HepG2 (cell line): Measurements from ENCODE around the gene DNMT1. TPM values are rescaled to one million over a fixed set of nuclear protein-coding genes. Genes with fewer than 3 reads are reported as not detected.

Source experiments
- ATAC-seq: fragments of 200-7000 bp; cut with Tn5 transposase; 3 replicates; pipeline ENCODE4 v1.9.1; 2020; ENCODE audit warnings: mild to moderate bottlenecking, moderate library complexity
- BruUV-seq: library from RNA; stranded (reverse); fragments of 400-500 nt; replicated peaks from 2 replicates; lab custom pipeline; 2021; lab: Mats Ljungman, UMichigan
- CTCF ChIA-PET: fragments of 300-600 bp; formaldehyde crosslinking; extraction: SDS; loops from one replicate; lab custom pipeline; 2021; ENCODE audit warnings: low total read pairs, inconsistent platforms, low intra/inter-chr PET ratio; lab: Yijun Ruan, JAX
- POLR2A ChIA-PET: fragments of 350-600 bp; sonication (Branson Sonifier 250); formaldehyde crosslinking; loops from one replicate; lab custom pipeline; 2020; ENCODE audit warnings: antibody characterized with exemption, inconsistent platforms; lab: Yijun Ruan, JAX
- DNase-seq: peaks from one replicate; pipeline ENCODE4 v3.0.0-alpha.2; 2015; ENCODE audit warnings: low spot score
- FAIRE-seq: peaks from 3 replicates; lab custom pipeline; 2011; peaks lifted over from hg19 to GRCh38; lab: Jason Lieb, UNC
- H2AFZ ChIP-seq: one replicate; pipeline ENCODE4 v1.6.1; 2011; ENCODE audit warnings: low read length, inconsistent platforms
- H3K27ac ChIP-seq: fragments of 300-600 bp; 3 replicates; pipeline ENCODE4 v1.8.0; 2011; ENCODE audit warnings: mixed run types, mild to moderate bottlenecking, mixed read lengths, low read length, inconsistent platforms; ENCODE audit not compliant: insufficient read depth; ENCODE audit errors: extremely low read length
- H3K27me3 ChIP-seq, 2 experiments: fragments of 200-600 bp in 1 of 2; 2 replicates in 1 of 2; 3 replicates in 1 of 2; pipeline versions ENCODE4 v1.6.0 to v1.8.0; 2011; ENCODE audit warnings: low read length in 2 of 2, mild to moderate bottlenecking in 2 of 2, moderate library complexity in 2 of 2, inconsistent platforms in 1 of 2; ENCODE audit not compliant: insufficient read depth in 2 of 2, control insufficient read depth in 1 of 2
- H3K36me3 ChIP-seq, 2 experiments: fragments of 200-600 bp in 1 of 2; replicated peaks in 1 of 2; 2 replicates in 1 of 2; 3 replicates in 1 of 2; pipeline versions ENCODE4 v1.5.1 to v1.8.0; 2011; ENCODE audit warnings: low read length in 2 of 2, inconsistent platforms in 1 of 2; ENCODE audit not compliant: insufficient read depth in 2 of 2, control insufficient read depth in 1 of 2
- H3K4me1 ChIP-seq: 2 replicates; pipeline ENCODE4 v1.5.1; 2012; ENCODE audit warnings: low read length, inconsistent platforms; ENCODE audit not compliant: insufficient read depth
- H3K4me2 ChIP-seq: 2 replicates; pipeline ENCODE4 v1.6.0; 2011; ENCODE audit warnings: low read depth, low read length, inconsistent platforms
- H3K4me3 ChIP-seq, 3 experiments: fragments of 200-600 bp in 1 of 3; sonication (generic), shearing (Covaris generic) in 1 of 3; replicated peaks in 1 of 3; 2 replicates each; pipeline ENCODE4 v1.5.1; 2011 to 2016; ENCODE audit warnings: low read length in 3 of 3, inconsistent platforms in 2 of 3, low read depth in 2 of 3, mild to moderate bottlenecking in 2 of 3, control low read depth in 1 of 3, mixed read lengths in 1 of 3; ENCODE audit not compliant: insufficient read depth in 1 of 3
- H3K79me2 ChIP-seq: one replicate; pipeline ENCODE4 v1.6.1; 2011; ENCODE audit warnings: low read length, inconsistent platforms; ENCODE audit not compliant: insufficient read depth
- H3K9ac ChIP-seq: 2 replicates; pipeline ENCODE4 v1.6.0; 2011; ENCODE audit warnings: mild to moderate bottlenecking, low read depth, low read length, inconsistent platforms; ENCODE audit not compliant: insufficient read depth
- H3K9me3 ChIP-seq: 2 replicates; pipeline ENCODE4 v1.5.1; 2012; ENCODE audit warnings: mild to moderate bottlenecking, low read length
- H4K20me1 ChIP-seq: 2 replicates; pipeline ENCODE4 v1.6.0; 2011; ENCODE audit warnings: inconsistent platforms, mild to moderate bottlenecking, low read length, moderate library complexity; ENCODE audit not compliant: insufficient read depth
- MAFK ChIP-seq, 2 experiments: IDR thresholded peaks in 1 of 2; conservative IDR thresholded peaks in 1 of 2; 2 replicates each; pipeline ENCODE4 v1.6.1; 2011; ENCODE audit warnings: improper control_type of control experiment in 2 of 2, low read length in 2 of 2
- RBM39 ChIP-seq: fragments of 200-400 bp; formaldehyde crosslinking; IDR thresholded peaks from one replicate; pipeline ENCODE4 v1.6.1; 2018; ENCODE audit warnings: antibody characterized with exemption, mild to moderate bottlenecking, low read depth, low read length; ENCODE audit not compliant: poor library complexity, severe bottlenecking
- TCF7 ChIP-seq: sonication (generic); IDR thresholded peaks from 2 replicates; pipeline ENCODE4 v1.6.1; 2016; ENCODE audit warnings: antibody characterized with exemption, low read depth
- U2AF2 ChIP-seq: fragments of 200-400 bp; formaldehyde crosslinking; IDR thresholded peaks from 2 replicates; pipeline ENCODE4 v1.6.1; 2017; ENCODE audit warnings: low read depth, mild to moderate bottlenecking, low read length
- ZNF263 ChIP-seq: sonication (generic); formaldehyde crosslinking; IDR thresholded peaks from 2 replicates; pipeline ENCODE4 v1.4.0; 2020; ENCODE audit warnings: missing genetic modification reagents
- WGBS: methylation state at CpG from one replicate; pipeline ENCODE4 v1.1.6; 2017; ENCODE audit warnings: low lambda C conversion rate; 5-methylcytosine and 5-hydroxymethylcytosine counted together
- in situ Hi-C: cut with HindIII; loops from 2 replicates; pipeline ENCODE4 v1.10.0; 2017; ENCODE audit warnings: low pct_unique_long_range_greater_than_20kb; ENCODE audit not compliant: extremely low pct_ligation_motif_present
- intact Hi-C: fragments of 100-400 bp; cut with micrococcal nuclease; formaldehyde crosslinking; loops from one replicate; pipeline ENCODE4 v1.10.0; 2022; ENCODE audit not compliant: unreplicated experiment
- polyA plus RNA-seq, 8 experiments: library from polyadenylated mRNA; depleted of rRNA in 3 of 8; stranded (reverse) in 7 of 8; unstranded in 1 of 8; fragments of >200 nt; fragmentation: Illumina TruSeq in 4 of 8; extraction: Trizol in 4 of 8; gene quantifications; 2 replicates each; pipeline versions ENCODE4 v1.2.1 to v1.2.3, GENCODE V29; 2011 to 2016; ENCODE audit warnings: low read depth in 4 of 8, missing spikeins in 1 of 8, mixed read lengths in 1 of 8; ENCODE audit not compliant: insufficient read depth in 1 of 8
- total RNA-seq, 5 experiments: library from RNA; depleted of rRNA; stranded (reverse); fragments of >200 nt; fragmentation: Illumina TruSeq; extraction: Trizol; gene quantifications; 2 replicates each; pipeline ENCODE4 v1.2.3, GENCODE V29; 2016; ENCODE audit warnings: low read depth in 1 of 5
- TF ChIP-seq, protein P1 (sequence below): sonication (generic); formaldehyde crosslinking; IDR thresholded peaks from 2 replicates; pipeline ENCODE4 v1.5.1; 2020; ENCODE audit warnings: mild to moderate bottlenecking, missing genetic modification reagents

Gene DNMT1
- total and polyA plus RNA-seq, 2 of the 13 experiments (the other 11 are each of a cell fraction or from before 2014, with no cell fraction given) = 31.2 to 91.1 TPM

DNA sequence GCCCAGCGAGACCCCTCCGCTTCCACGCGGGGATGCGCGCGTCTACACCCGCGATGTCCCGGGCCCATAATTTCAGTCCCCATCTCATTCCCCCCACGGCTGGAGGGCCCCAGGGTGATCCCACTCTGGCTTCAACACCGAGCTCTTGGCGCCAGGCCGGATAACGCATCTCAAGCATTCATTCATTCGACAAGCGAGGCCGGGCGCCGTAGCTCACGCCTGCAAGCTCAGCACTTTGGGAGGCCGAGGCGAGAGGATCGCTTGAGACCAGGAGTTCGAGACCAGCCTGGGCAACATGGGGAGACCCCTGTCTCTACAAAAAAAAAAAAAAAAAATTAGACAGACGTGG lies 98.2 kb downstream of the DNMT1 start:
- Histone ChIP-seq H3K4me3 (no peak overlapping the region), H3K9me3 (no peaks in the 10 kb centered on the region), H3K36me3 (peaks cover 0 to under 1% of the 10 kb centered on the region in 2 experiments; a peak in 2 of 5 replicates), H3K27me3 (no peaks in the 10 kb centered on the region), H4K20me1 (no peaks in the 10 kb centered on the region), H2AFZ (no peak overlapping the region), H3K27ac (no peak overlapping the region), H3K4me1 (peaks cover 16% of the 10 kb centered on the region), H3K4me2 (no peak overlapping the region), H3K79me2 (no peaks in the 10 kb centered on the region), H3K9ac (no peak overlapping the region)
- CTCF ChIA-PET = no interaction called here
- POLR2A ChIA-PET = no interaction called here
- FAIRE-seq (no peak), ATAC-seq (no peak), DNase-seq (no peak)
- WGBS = 92% methylated on average over 24 of the region's 26 CpGs
- in situ Hi-C loops = no loop called here
- TF ChIP-seq U2AF2 (no peak), TCF7 (no peak), RBM39 (no peak), MAFK (conservative IDR thresholded peaks at IDR 0.05 in 1 of 2, IDR thresholded peaks at IDR 0.05 in 1 of 2; ENCODE audit: low read length in 2 of 2) (0 out of 4 replicates have a peak, but pooled peaks of 1 of the 2 experiments have one; percentile 4), ZNF263 (CRISPR knock-in tag) (no peak)
- TF ChIP-seq, protein P1, sequence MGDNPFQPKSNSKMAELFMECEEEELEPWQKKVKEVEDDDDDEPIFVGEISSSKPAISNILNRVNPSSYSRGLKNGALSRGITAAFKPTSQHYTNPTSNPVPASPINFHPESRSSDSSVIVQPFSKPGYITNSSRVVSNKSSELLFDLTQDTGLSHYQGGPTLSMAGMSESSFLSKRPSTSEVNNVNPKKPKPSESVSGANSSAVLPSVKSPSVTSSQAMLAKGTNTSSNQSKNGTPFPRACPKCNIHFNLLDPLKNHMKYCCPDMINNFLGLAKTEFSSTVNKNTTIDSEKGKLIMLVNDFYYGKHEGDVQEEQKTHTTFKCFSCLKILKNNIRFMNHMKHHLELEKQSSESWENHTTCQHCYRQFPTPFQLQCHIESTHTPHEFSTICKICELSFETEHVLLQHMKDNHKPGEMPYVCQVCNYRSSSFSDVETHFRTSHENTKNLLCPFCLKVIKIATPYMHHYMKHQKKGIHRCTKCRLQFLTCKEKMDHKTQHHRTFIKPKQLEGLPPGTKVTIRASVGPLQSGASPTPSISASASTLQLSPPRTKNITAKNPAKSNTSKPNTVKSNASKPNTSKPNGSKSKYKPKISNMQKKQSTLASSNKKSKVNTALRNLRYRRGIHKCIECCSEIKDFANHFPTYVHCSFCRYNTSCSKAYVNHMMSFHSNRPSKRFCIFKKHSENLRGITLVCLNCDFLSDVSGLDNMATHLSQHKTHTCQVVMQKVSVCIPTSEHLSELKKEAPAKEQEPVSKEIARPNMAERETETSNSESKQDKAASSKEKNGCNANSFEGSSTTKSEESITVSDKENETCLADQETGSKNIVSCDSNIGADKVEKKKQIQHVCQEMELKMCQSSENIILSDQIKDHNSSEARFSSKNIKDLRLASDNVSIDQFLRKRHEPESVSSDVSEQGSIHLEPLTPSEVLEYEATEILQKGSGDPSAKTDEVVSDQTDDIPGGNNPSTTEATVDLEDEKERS (CRISPR knock-in tag) = no peak
- no TSS peak for BruUV-seq
- intact Hi-C loops = no loop called here
